Body of pancreas (tissue), 4 donors: ENCODE data around the gene IARS2.

Experiments used
- POLR2A ChIP-seq, 3 donors: fragments of 450-650 bp; IDR thresholded peaks; one replicate each; pipeline ENCODE4 v1.6.1; 2016; ENCODE audit warnings: antibody characterized with exemption in 3 of 3, mild to moderate bottlenecking in 2 of 3
- TF ChIP-seq, protein P1 (sequence below), 7 experiments: fragments of 450-650 bp in 4 of 7; fragments of 200-600 bp in 3 of 7; sonication (generic) in 3 of 7; IDR thresholded peaks; one replicate each; pipeline ENCODE4 v1.5.1; 2016 to 2019; ENCODE audit warnings: antibody characterized with exemption in 7 of 7

DNA sequence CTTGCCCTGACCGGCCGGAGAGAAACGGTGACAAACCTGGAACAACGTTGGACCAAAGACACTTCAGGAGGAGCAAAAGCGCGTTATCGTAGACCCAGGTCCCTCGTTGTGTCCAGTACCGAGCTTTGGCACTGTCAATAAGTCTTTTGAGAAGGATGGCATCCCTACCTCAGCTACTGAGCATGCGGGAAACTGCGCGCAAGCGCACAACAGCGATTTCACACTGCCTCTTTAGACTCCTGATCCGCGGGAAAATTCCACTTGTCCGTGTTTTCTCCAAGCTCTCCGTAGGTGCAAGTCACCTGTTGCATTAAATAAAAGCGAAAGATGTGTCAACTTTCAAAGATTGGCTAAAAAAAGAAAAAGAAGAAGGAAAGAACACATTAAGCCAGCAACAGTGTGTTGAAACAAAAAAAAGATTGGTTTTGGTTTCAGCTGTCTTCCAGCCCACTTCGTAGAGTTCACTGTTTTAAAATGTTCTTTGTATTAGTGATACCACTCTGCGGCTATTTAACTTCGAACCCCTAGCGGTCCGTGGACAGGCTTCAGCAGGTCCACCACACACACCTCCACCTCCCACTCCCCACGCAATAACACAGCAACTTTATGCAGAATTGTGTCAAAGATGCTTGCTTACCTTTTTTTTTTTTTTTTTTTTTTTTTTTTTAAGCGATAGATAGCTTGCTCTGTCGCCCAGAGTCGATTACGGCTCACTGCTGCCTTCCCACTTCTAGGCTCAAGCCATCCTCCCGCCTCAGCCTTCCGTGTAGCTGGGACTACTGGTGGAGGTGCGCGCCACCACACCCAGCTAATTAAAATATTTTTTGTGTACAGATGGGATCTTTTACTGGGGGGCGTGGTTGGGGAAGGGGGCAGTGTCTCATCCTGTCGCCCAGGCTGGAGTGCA lies 4.0 kb upstream of the IARS2 start, which contains the start of gene BPNT1:
- TF ChIP-seq, protein P1, sequence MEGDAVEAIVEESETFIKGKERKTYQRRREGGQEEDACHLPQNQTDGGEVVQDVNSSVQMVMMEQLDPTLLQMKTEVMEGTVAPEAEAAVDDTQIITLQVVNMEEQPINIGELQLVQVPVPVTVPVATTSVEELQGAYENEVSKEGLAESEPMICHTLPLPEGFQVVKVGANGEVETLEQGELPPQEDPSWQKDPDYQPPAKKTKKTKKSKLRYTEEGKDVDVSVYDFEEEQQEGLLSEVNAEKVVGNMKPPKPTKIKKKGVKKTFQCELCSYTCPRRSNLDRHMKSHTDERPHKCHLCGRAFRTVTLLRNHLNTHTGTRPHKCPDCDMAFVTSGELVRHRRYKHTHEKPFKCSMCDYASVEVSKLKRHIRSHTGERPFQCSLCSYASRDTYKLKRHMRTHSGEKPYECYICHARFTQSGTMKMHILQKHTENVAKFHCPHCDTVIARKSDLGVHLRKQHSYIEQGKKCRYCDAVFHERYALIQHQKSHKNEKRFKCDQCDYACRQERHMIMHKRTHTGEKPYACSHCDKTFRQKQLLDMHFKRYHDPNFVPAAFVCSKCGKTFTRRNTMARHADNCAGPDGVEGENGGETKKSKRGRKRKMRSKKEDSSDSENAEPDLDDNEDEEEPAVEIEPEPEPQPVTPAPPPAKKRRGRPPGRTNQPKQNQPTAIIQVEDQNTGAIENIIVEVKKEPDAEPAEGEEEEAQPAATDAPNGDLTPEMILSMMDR (IDR thresholded peaks at IDR 0.05) = peak in 2 of 7 experiments; percentile 24 to 35
- peak in 2 of 3 donors; percentile 47 to 53 for TF ChIP-seq POLR2A (IDR thresholded peaks at IDR 0.05)
